Measurements from ENCODE around the gene CHST11.

CHST11 gene

GRCh38 chr12:104503191-104503590 is 46.4 kb downstream of the CHST11 start:
- no peak overlapping the region for H3K4me3 ChIP-seq (ENCODE audit: low read depth, low read length)
- DNase-seq (ENCODE audit: low read depth), result no peak
- TF ChIP-seq CTCF (IDR thresholded peaks at IDR 0.05; ENCODE audit: control insufficient read depth, extremely low read depth, insufficient read depth), result no peak

GRCh38 chr12:104504146-104504545 is 47.4 kb downstream of the CHST11 start:
- no peak for DNase-seq (ENCODE audit: low read depth)
- no peak overlapping the region for H3K4me3 ChIP-seq (ENCODE audit: low read depth, low read length)
- TF ChIP-seq CTCF (IDR thresholded peaks at IDR 0.05; ENCODE audit: control insufficient read depth, extremely low read depth, insufficient read depth), result no peak

DNA sequence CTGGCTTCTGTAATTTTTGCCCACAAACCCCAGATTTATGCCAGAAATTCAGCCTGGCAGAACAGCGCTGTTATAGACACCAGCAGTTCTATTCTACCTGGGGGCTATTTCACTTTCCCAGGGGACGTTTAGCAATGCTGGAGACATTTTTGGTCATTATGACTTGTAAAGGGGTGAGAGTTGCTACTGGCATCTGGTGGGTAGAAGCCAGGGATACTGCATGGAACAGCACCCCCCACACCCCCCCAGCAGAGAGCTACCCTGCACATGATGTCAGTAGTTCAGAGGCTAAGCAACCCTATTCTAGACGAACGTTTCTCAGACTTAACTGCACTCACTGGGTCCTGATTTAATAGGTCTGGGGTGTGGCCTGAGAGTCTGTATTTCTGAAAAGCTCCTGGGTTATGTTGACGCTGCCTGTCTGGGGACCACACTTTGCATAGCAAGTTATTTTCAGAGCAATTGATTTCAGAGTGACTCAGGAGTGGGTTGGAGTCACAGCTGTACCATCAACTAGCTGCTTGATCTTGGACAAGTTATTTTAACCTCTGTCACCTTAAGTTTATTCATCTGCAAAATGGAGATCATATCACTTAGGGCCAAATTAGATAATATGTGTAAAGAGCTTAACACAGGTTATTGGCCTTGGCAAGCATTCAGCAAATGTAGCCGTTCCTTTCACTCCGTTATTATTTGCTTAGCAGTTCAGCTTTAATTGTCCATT is 48.5 kb downstream of the CHST11 start:
- peak; percentile 68 for DNase-seq (ENCODE audit: low read depth)
- TF ChIP-seq CTCF (IDR thresholded peaks at IDR 0.05; ENCODE audit: control insufficient read depth, extremely low read depth, insufficient read depth), result no peak
- H3K4me3 ChIP-seq (ENCODE audit: low read depth, low read length), result no peak overlapping the region

- H3K4me3 ChIP-seq (ENCODE audit: low read depth, low read length), result no peak overlapping the region
- no peak for DNase-seq (ENCODE audit: low read depth)
- no peak for TF ChIP-seq CTCF (IDR thresholded peaks at IDR 0.05; ENCODE audit: control insufficient read depth, extremely low read depth, insufficient read depth)
Measured at GRCh38 chr12:104506676-104507401, 50.1 kb downstream of the CHST11 start.

DNA sequence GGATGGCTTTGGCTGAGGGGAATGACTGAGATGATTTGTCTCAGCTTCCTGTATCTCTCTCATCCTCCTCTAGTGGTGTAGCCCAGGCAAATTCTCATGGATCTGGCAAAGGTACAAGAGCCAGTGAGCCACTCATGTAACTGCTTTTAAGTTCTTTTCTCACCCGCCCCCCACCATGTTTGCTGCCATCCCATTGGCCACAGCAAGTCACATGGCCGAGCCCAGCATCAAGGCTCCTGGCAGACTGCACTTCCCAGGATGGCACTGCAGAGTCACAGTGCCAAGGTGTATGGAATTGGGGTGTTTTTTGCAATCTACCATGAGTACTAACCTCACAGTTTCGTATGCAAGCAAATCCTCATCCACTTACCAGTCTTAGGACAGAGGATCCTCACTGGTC is 50.9 kb downstream of the CHST11 start:
- no peak for DNase-seq (ENCODE audit: low read depth)
- TF ChIP-seq CTCF (IDR thresholded peaks at IDR 0.05; ENCODE audit: control insufficient read depth, extremely low read depth, insufficient read depth), result no peak
- no peak overlapping the region for H3K4me3 ChIP-seq (ENCODE audit: low read depth, low read length)

- DNase-seq (ENCODE audit: low read depth), result no peak
- H3K4me3 ChIP-seq (ENCODE audit: low read depth, low read length), result no peak overlapping the region
- TF ChIP-seq CTCF (IDR thresholded peaks at IDR 0.05; ENCODE audit: control insufficient read depth, extremely low read depth, insufficient read depth), result no peak
Measured at GRCh38 chr12:104508752-104509446, 52.2 kb downstream of the CHST11 start.
